NCI-H345 treated with DMSO at 0.1 percent for 48 hours (cell line): Measurements from ENCODE around the gene MAS1.
"Not testable (repeated sequence)": the region's sequence is repeated elsewhere in the genome, so short reads cannot be mapped to it uniquely, and the experiment has no call there.

ENCODE experiments used
- DNase-seq: peaks from one replicate; lab custom pipeline; 2025; ENCODE audit not compliant: unreplicated experiment; lab: John Stamatoyannopoulos, UW

MAS1 gene

DNA sequence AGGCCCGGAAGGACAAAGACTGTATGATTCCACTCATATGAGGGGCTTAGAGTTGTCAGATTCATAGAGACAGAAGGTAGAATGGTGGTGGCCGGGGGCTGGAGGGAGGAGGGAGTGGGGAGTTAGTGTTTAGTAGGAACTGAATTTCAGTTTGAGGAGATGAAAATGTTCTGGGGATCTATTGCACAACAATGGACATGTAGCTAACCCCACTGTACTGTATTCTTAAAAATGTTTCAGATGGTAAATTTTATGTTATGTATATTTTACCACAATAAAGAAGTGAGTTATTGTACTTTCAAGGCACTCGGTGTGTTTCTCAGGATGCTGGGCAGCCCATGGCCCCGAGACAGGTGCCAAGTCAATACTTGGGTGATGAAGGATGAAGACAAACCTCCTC, 25.4 kb downstream of the MAS1 start:
- DNase-seq = no peak

DNA sequence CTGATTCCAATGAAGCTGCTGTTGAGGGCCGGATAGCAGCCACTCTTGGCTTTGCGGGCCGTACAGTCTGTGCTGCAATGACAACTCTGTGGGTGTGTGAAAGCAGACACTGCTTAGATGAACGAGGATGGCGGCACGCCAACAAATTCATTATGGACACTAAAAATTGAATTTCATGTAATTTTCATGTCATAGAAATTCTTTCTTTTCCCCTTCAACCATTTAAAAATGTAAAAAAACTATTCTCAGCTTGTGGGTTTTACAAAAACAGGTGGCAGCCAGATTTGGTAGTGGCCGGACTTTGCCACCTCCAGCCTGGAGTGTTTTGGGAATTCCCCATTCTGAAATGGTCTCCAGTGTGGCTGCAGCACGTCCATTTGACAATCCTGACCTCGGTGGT, 26.0 kb downstream of the MAS1 start:
- no peak for DNase-seq

DNA sequence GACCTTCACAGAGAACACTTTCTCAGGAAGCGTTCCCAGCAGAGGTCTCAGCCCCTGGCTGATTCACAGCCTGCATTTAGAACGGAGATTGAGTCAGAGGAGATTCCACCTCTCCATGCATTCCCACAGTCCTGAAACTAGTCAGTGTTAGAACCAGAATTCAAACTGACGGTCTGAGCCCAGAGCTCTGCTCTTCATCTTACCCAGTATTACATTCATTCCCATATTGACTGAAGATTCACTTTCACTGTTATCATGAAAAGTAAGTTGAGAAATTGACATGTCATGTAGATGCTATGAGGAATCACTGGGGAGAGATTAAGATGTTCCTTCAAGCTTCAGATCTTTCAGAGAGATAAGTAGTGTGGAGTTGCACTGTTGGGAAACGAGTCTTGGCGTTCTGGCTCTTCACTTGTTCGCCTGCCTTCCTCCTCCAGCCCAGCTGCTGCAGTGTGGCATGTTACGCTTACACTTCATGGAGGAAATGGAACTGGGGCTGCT, 28.3 kb downstream of the MAS1 start:
- no peak for DNase-seq

DNA sequence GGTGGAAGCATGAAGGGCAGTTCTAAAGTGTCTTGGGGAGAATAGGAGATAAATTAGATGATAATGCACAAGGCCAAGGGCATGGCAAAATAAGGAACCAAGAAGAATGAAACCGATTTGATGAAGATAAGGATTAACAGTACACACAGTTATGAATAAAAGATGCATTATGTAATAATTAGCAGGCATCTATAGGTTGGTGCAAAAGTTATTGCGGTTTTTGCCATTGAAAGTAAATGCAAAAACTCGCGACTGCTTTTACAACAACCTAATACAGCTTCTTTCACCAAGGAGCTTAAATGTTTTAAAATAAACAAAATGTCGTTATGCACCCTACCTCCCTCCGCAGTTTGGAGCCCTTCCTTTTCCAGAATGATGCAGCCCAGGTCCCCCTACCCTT, 29.0 kb downstream of the MAS1 start:
- no peak for DNase-seq

DNA sequence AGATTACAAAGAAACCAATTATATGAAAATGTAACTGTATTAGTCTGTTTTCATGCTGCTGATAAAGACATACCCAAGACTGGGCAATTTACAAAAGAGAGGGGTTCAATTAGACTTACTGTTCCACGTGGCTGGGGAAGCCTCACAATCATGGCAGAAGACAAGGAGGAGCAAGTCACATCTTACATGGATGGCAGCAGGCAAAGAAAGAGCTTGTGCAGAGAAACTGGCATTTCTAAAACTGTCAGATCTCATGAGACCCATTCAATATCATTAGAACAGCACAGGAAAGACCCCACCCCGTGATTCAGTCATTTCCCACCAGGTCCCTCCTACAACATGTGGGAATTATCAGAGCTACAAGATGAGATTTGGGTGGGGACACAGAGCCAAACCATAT, 33.4 kb downstream of the MAS1 start:
- DNase-seq = not testable (repeated sequence)

DNA sequence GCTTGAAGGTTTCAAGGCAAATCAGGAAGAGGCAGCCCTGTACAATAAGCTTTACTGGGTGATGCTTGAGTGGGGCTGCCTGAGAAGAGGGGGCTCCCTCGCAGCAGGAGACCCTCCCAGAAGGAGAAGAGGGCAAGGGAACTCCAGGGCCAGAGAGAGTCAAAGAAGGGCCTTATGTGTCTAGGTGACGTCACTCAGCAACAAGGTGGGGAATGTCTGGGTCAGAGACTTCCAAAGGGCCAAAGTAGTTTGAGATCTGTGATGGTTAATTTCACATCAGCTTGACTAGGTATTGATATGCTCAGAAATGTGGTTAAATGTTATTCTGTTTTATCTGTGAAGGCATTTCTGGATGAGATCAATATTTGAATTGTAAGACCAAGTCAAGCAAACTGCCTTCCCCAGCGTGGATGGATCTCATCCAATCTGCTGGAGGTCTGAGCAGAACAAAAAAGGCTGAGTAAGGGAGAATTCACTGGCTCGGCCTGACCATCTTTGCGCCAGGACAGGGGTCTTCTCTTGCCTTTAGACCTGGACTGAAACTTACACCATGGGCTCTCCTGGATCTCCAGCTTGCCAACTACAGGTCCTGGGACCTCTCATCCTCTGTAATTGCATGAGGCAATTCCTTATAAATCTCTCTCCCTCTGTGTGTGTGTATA, 35.9 kb downstream of the MAS1 start:
- DNase-seq = no peak

DNA sequence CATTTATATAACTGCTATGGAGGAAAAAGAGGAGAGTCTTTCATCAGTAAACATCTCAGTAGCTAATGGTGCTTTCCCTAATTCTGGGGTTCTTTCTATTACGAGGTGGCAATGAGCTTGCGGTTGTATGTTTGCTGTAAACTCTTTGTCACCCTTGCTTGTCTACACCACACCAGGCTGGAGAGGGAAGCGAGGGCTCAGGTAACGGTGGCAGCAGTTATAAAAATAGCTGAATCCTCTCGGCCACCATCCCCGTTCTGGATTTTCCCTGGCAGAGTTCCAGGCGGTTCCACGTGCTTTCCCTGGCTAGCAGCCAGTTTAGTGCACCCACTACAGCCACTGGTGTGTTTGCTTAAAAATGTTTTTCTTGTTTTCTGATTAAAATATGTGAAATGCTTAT, 39.0 kb downstream of the MAS1 start:
- peak; percentile 56 for DNase-seq

DNA sequence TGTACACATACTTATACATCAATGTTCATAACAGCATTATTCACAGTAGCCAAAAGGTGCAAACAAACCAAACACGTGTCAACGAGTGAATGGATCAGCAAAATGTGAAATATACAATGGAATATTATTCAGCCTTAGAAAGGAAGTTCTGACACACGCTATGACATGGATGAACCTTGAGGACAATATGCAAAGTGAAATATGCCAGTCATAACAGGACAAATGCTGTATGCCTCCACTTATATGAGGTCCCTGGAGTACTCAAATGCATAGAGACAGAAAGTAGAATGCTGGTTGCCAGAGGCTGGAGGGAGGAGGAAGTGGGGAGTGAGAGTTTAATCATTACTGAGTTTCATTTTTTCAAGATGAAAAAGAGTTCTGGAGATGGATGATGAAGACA, 40.3 kb downstream of the MAS1 start:
- DNase-seq = no peak

DNA sequence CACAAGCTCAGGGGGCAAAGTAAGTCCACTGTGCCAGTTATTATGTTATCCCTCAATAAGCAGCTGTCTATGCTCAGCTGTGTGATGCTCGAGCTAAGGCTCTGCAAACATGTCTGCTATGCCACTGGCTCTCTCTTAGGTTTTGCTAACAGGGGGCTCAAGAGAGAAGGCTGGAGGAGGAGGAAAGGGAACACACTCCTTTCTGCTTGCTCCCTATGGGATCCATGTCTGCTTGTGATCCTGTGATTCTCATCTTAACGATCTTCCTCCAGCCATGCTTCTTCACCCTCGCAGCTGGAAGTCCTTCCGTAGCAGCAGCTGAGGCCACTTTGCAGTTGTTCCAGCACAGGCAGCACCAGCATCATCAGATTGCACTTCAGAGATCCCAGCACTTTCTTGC, 41.1 kb downstream of the MAS1 start:
- DNase-seq = no peak

DNA sequence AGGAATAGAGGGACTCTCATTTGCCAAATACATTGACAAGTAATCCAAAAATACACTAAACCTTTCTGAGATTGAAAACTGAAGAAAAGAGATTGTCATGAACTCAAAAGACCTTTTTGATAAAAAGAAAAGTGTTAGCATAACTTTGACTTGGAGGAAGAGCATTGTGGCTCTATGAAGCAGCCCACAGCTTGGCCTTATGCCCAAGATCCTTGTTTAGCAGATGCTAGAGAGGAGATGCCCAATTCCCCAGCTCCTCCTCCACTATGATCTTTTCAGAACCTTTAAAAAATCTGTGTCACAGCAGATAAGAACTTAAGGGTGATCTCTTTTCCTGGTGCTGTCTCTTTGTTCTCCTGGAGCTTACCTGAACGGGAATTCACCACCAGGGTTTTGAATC, 42.3 kb downstream of the MAS1 start:
- no peak for DNase-seq

DNA sequence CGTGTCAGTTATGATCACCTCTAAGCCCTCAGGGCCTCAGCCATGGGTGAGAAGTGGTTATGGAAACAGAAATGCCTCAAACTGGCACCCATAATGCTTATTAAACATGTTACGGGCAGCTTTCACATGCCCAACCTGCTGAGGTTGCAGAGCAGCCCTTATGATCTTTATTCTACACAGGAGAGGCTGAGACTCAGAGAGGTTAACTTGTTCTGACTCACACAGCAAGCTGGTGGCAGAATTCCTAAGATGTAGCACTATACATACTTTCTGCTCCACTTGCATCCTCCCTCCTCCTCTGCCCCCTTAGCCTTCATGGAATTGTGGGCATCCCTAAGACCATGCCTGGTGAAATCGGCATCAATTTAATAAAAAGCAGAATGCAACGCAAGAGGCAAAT, 43.4 kb downstream of the MAS1 start:
- DNase-seq = no peak

DNA sequence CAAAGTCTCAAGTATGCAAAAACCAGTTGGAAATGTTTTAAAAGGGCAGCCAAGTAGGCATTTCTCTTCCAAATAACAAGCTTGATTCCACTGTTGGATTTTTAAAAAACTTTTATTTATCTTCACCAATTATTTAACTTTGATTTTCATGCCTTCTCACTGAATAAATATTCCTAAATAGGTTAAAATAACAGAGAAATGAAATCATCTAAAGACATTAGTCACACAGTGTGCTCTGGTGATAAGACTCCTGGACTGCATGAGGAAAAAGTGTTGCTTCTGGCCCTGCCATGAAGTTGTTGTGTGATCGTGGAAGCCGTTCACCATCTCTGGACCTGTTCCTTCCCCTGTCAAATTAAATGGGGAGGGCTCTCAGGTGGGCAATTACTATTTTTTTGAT, 44.3 kb downstream of the MAS1 start:
- no peak for DNase-seq

DNA sequence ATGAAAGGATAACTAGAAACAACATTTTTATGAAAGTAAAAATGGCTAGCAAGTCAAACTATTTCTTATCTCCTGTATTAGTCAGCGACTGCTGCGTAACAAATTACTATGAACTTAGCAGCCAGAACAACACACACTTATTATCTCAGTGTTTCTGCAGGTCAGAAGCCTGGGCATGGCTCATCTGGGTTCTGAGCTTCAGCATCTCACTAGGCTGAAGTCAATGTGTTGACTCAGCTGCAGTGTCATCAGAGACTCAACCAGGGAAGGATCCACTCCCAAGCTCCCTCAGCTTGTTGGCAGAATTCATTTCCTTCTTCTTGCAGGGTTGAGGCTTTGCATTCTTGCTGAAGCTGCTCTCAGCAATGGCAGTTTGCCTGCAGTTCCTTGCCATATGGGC, 44.8 kb downstream of the MAS1 start:
- no peak for DNase-seq

DNA sequence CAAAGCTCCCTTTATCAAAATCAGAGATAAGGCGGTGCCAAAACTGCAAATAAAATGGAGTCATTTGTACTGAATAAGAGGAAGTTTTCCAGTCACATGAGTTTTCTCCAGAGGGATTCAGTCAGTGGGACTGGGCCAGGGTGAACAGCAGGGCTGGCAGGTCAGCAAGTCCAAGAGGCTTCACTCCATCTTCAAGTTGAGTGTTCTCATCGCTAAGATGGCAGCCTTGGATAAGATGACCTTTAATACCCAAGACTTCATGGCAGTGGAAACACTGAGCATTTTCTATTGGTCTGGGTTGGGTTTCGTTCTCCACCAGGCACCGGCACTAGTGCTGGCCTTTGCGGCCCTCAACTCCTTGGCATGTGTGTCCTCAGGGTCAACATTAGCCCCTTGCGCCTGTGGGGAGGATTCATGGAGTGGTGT, 48.8 kb downstream of the MAS1 start:
- no peak for DNase-seq
